T follicular helper cell (primary cell): Measurements from ENCODE around the gene ASCC3.
"Not testable (repeated sequence)": the region's sequence is repeated elsewhere in the genome, so short reads cannot be mapped to it uniquely, and the experiment has no call there.

Source experiments
- DNase-seq: peaks from one replicate; pipeline ENCODE4 v3.0.0-alpha.2; 2020; ENCODE audit warnings: low read depth

ASCC3 gene

DNA sequence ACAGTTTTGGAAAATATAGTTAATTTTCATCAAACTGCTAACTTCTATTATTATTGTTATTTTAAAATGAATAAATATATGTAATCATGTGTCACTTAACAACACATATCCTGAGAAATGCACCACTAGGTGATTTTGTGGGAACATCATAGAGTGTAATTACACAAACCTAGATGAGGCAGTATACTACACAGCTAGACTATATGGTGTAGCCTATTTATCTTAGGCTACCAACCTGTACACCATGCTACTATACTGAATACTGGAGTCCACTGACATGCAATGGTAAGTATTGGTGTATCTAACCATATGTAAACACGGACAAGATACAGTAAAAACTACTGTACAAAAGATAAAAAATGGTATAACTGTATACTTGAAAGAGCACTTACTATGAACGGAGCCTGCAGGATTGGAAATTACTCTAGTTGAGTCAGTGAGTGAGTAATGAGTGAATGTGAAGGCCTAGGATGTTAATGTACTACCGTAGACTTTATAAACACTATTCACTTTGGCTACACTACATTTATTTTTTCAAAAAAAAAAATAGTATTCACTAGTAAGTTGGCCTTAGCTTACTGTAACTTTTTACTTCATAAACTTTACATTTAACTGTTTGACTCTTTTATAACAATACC, 72.4 kb downstream of the ASCC3 start:
- DNase-seq: no peak

DNA sequence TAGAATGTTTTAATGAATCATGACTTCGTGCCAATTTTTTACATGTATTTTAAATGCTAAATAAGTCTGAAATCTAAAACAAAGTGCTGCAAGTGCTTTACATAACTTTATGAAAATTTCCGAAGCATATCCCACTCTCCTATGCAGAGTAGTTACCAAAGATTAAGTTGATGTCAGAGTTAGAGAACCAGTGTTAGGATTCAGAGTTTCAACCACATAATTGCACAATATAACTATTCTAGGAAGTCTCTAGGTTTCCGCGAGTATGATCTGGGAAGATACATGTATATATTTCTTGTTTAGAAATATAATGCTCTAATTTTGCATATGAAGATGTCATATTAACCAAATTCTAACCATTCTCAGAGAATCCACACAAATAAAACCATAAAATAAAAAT, 74.8 kb downstream of the ASCC3 start:
- no peak for DNase-seq

DNA sequence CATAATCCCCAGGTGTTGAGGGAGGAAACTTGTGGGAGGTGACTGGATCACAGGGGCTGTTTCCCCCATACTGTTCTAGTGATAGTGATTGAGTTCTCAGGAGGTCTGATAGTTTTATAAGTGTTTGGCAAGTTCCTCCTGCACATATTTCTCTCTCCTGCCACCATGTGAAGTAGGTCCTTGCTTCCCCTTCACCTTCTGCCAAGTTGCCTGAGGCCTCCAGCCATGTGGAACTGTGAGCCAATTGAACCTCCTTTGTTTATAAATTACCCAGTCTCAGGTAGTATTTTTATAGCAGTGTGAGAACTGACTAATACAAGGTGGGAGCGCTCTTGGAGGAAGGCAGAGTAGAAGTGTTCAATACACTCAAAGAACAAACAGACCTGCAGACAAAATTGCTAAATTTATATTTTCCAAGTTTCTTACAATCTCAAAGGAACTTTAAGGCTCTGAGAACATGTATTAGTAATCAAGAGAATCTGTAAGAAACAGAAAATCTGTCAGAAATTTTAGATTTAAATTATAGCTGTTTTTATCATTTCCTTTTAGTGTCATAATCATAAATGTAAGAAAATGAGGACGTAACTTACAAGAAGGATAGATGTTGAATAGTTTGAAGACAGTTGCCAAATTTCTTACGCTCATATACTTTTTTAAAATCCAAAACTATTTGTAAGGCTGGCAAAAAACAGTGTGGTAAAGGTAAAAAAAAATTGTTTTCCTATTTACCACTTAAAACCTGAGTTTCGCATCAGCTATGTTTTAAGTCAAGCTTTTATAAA, 77.7 kb downstream of the ASCC3 start:
- DNase-seq: no peak

DNA sequence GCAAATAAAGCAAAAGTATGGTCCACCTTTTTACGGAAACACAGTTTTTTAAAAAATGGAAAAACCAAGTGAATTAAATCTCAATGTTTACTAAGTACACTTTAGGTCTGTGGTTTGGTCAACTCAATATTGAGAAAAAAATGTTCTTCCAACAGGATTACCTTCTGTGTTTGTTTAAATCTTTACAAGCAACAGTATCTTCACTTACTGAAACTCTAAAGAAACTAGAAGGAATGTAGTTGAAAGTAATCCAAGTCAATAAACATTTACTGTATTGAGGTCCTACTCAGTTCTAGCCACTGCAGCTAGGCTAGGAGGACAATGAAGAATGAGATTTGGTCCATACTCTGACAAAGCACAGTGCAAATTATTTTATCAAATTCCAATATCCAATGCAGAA, 80.1 kb downstream of the ASCC3 start:
- DNase-seq: no peak

DNA sequence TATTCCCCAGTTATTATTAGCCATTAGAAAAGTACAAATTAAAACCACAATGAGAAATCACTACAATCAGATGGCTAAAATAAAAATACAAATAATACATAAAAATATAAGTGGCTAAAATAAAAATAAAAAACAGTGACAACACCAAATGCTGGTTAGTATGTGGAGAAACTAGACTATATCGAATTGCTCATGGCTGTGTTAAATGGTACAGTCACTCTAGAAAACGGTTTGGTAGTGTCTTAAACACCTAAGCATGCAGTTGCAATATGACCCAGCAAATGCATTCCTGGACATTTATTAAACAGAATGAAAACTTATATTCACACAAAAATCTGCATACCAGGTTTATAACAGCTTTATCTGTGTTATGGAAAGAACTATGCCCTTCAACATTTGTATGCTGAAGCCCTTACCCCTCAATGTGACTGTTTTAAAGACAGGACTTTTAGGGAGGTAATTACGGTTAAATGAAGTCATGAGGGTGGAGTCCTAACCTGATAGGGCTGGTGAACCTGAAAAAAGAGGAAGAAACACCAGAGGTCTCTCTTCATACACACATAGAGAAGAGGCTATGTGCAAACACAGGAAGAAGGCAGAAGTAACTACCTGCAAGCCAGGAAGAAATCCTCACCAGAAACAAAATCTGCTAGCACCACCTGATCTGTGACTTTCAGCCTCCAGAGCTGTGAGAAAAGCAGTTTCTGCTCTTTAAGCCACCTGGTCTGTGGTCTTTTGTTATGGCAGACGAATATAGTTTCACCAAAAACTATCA, 84.9 kb downstream of the ASCC3 start:
- no peak for DNase-seq

DNA sequence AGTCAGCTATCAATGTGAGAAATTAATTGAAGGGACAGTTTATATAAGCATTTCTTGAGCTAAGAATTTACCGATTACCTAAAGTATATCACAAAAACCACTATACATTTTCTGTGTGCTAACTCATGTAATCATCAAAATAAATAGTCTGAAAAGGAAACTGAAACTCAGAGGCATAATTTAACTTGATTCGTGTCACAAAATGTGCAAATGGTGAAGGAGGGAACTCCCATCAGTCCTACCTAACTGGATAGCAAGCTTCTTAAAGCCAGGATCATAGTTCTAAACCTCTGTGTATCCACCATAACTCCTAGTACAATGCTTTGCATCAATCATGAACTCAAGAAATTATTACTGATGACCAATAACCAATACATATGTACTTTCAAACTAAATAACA, 91.0 kb downstream of the ASCC3 start:
- DNase-seq: no peak

DNA sequence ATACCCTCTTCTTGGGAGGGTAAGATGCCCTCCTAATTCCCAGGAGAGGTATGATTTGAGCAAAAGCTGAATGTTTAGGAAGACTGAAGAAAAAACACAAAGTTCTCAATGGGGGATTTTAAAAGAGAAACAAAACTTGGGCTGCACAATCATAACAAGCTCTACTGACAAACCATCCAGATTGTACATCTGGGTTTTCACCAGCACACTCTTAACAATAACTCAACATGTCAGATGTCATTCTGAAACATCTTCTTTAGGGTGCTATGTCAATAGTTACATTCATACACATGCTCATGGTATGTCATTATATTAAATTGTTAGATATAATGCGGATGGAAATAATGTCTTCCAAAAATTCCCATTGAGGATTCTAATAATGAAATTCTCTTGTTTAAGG, 95.1 kb downstream of the ASCC3 start:
- DNase-seq: no peak

DNA sequence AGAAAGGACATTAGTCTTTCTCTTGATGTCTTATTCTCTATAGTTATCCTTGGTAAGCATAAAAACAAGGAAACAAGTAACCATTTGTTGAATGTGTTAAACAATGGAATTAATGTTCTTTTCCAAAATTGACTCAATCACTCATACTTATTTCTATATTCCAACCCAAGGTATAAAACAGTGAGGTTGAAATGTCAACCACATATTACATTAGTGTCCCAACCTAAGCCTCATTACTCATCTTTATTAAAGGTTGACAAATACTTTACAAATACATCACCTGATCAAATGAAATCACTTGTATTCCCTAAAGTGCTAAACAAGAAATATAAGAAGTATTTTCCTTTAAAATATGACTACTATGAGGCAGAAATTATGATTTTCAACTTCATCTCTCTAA, 100.5 kb downstream of the ASCC3 start:
- no peak for DNase-seq

DNA sequence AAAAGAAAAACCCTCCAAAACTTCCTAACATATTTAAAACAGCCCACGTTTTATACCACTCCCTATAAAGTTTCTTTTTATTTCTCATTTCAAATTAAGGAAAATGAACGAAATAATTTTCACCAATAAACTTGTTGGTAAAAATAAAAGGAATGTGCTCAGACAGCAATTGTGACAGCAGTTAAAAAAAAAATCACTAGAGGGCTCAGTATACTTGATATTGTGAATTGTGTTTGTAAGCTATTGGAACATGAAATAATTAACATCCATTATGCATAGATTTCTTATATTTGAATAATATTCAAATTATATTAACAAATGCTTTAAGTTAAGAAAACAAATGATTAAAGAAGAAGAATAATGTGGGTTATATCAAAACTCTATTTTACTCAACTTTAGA, 105.5 kb downstream of the ASCC3 start:
- DNase-seq: no peak

DNA sequence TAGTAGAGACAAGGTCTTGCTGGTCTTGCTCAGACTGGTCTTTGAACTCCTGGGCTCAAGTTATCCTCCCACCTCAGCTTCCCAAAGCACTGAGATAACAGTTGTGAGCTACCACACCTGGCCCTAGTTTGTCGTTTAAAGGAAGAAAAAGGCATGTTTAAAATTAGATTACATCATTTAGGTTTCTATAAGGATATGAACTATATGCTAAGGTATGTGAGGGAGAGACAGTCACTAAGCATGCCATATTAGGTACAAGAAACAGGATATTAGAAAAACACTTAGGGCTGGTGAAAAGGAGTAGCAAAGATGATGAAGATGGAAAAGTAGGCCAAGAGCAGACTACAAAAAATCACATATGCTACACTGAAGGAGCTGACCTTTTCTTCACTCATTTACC, 106.4 kb downstream of the ASCC3 start:
- DNase-seq: no peak

DNA sequence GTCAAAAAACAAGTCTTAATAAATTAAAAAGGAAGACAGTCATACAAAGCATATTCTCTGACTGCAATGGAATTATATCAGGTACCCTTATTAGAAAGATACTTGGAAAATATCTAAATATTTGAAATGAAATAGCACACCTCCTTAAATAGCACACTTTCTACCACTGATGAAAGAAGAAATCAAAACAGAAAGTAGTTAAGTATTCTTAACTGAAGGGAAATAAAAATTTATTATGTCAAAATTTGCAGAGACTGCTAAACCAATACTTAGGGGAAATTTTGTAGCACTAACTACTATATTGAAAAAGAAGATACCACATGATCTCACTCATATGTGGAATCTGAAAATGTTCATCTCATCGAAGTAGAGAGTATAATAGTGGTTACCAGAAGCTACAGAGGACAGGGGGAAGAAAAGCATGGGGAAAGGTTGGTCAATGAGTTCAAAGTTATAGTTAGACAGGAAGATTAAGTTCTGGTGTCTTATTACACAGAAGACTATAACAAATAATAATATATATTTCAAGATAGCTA, 112.2 kb downstream of the ASCC3 start:
- DNase-seq: no peak

DNA sequence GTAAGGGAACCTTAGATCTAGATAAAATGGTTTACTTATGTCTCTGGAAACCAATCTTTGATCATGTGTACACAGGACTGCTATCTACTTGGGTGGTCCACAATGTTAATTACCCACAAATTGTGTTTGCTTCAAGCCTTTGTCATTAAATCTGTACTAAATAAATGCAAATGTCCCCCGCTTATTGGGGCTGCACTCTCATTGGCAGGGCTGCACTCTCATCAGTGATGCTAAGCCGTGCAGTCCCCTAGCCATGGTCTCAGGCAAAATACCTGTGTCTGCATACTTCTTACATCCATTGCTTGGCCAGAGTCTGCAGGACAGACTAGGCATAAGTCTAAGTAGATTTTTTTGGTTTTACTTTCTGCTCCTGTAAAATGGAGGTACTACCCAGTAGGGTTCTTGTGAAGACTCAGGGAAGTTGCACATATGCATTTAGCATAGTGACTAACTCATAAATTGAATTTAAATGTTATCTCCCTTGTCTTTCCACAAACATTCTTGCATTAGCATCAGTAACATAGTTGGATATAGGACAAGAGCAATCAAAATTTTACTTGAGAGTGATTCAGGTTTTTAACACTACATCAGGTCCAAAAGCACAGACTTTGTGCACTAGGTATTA, 117.4 kb downstream of the ASCC3 start:
- DNase-seq: no peak

DNA sequence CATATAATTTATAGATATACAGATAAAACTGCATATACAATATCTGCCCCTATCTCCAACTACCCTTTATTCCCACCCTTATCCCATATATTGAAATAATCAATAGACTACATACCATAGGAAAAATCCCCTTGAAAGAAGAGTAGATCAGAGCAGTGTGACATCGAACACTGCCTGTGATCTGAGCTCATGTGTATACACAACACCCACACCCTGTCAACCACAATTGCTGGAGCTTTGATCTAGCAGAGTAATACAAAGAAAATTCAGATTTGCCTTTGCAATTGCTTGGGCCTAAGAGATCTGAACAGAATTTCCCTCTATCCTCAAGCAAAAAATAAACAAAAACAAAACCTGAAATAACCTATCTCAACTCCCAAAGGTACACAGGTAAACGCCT, 119.3 kb downstream of the ASCC3 start:
- DNase-seq: no peak

DNA sequence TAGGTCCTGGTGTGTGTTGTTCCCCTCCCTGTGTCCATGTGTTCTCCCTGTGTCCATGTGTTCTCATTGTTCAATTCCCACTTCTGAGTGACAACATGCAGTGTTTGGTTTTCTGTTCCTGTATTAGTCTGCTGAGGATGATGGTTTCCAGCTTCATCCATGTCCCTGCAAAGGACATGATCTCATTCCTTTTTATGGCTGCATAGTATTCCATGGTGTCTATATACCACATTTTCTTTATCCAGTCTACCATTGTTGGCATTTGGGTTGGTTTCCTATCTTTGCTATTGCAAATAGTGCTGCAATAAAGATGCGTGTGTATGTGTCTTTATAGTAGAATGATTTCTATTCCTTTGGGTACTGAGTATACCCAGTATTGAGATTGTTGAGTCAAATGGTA, 122.7 kb downstream of the ASCC3 start:
- DNase-seq: not testable (repeated sequence)

DNA sequence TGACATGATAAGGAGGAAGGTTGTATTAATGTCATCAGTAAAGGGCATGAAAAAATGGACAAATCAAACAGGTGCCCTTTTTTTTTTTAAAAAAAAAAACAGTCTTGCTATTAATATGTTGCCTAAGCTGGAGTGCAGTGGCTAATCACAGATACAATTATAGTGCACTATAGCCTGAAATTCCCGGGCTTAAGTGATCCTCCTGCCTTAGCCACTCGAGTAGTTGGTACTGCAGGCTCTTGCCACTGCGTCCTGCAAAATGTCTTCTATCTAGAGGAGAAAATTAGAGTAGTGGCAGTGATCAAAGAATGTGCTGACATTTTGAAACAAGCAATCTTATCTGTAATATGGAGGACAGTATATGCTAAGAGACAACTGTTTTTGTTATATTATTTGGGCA, 127.7 kb downstream of the ASCC3 start:
- no peak for DNase-seq

DNA sequence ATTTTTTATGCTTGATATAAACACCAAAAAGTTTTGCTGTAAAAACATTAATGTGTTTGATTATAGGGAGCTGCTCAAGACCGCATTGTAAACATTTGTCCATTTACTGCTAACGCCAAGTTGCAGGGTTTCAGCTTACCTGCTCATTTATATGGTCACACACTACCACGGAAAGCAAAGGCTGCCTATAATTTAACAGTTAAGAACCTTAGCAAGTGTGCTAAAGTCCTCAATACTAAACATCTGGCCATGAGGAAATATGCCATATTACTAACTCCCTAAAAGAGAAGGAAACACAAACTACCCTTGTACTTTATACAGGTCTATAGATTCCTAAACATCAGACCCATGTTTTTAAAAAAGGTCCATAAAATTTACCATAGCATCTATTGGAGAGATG, 129.5 kb downstream of the ASCC3 start:
- DNase-seq: no peak

DNA sequence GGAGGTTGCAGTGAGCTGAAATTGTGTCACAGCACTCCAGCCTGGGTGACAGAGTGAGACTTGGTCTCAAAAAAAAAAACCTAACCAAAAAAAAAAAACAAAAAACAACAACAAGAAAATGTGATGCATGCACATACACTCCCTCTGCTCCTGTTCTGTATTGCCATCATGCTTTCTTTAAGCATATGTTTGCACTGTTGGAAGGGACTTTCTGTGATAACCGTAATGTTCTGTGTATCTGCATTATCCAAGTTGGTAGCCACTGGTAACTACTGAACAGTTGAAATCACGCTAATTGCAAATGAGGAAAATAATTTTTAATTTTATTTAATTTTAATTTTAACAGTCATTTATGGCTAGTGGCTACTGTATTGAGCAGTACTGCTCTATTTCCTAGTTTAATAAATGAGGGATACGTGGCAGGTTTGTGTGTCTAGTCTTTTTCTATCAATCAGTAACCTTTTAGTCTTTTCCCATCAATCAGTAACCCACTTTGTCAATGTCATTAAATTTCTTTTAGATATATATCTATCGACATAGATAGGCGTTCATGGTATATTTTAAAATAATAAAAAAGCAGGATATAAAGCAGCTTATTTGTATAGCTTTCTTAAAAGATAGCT, 135.6 kb downstream of the ASCC3 start:
- DNase-seq: no peak

DNA sequence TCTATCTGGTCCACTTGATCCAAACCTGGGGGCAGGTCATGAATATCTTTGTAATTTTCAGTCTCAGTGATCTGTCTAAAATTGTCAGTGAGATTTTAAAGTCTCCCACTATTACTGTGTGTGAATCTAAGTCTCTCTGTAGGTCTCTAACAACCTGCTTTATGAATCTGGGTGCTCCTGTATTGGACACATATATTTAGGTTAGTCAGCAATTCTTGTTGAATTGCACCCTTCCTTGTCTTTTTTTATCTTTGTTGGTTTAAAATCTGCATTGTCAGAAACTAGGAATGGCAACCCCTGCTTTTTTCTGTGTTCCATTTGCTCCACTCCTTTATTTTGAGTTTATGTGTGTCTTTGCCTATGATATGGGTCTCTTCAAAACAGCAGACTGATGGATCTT, 140.7 kb downstream of the ASCC3 start:
- DNase-seq: no peak

DNA sequence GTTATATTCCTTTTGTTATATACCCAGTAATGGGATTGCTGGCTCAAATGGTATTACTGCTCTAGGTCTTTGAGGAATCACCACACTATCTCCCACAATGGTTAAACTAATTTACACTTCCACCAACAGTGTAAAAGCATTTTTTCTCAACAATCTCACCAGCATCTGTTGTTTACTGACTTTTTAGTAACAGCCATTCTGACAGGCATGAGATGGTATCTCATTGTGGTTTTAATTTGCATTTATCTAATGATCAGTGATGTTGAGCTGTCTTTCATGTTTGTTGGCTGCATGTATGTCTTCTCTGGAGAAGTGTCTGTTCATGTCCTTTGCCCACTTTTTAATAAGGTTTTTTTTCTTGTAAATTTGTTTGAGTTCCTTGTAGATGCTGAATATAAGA, 143.4 kb downstream of the ASCC3 start:
- not testable (repeated sequence) for DNase-seq

DNA sequence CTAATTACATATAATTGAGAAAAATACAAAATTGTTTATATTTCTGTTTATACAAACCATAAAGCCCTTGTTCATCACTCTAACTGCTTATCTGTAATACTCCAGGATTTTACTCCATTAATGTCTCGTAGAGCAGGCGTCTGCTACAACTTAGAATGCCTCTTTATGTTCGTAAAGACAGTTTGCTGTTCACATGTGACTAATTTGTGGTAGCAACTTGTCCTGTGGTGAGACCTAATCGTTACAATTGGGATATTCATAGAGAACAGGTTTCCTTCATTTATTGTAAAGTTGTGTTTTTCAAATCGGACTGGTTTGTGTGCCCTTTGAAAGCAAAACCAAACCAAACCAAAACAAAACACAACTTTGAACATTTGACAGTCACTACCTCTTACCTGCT, 149.7 kb downstream of the ASCC3 start:
- DNase-seq: no peak

DNA sequence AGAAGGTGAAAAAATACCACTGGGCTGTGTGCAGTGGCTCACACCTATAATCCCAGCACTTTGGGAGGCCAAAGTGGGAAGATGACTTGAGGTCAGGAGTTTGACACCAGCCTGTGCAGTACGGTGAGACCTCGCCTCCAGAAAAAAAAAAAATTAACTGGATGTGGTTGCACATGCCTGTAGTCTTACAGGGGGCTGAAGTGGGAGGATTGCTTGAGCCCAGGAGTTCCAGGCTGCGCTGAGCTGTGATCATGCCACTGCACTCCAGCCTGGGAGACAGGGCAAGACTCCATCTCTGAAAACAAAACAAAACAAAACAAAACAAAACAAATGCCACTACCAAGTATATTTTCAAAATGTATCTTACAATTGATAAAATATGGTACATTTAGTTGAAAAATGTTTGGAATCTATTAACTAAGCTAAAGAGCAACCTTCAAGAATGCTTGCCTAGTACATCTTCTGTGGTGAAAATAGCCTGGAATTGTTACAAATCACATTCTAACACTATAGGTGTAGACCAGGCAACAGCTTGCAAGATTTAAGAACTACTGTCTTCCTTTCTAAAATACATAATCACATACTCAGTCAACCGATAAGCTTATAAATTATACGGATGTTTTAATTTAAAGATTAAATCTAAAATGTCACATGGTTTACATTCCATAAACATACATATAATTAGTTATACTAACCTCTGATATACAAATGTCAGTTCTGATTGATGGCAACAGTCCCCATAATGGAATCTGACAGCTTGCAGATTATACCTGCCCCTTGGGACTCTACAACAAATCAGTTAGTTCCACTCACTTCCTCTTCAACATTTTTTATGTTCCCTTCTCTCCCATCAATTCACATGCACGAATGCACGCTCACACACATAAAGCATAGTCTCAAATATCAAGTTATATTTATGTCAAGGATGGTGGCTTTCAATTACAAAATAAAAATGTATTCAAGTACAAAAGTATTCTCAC, 150.8 kb downstream of the ASCC3 start:
- no peak for DNase-seq
